ENCODE results near the gene SETBP1. TPM values are rescaled to one million over a fixed set of nuclear protein-coding genes. Genes with fewer than 3 reads are reported as not detected.

SETBP1 gene
- total RNA-seq, 1 experiment from 2014 or later = 0.05 TPM

DNA sequence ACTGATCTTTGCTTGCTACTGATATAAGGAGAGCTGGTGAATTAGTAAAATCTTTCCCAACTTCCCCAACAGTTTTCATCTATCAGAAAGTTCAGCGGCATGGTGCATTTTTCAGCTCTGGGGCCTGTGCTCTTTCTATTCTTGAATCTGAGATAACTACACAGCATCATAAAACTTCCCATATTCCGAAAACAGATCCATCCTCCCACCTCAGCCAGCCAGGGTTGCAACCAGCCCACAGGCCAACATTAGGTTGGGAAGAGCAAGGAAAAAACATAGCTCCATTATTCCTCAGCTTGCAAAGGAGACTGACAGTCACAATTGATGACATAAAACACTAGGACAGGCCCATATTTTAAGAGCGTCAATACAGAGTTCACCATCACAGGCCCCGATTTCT lies 297.2 kb downstream of the SETBP1 start:
- Histone ChIP-seq H3K27ac (ENCODE audit: low read depth, low read length) (no peak overlapping the region), H3K4me1 (ENCODE audit: control insufficient read depth in 1 of 2, insufficient read depth in 2 of 2, low read length in 2 of 2) (no peaks in the 10 kb centered on the region), H4K20me1 (ENCODE audit: insufficient read depth) (no peaks in the 10 kb centered on the region), H3K4me2 (ENCODE audit: low read length) (no peak overlapping the region), H3K36me3 (ENCODE audit: control insufficient read depth in 1 of 2, insufficient read depth in 2 of 2, low read length in 2 of 2) (no peaks in the 10 kb centered on the region), H3K9me2 (ENCODE audit: insufficient read depth) (no peaks in the 10 kb centered on the region), H3K9ac (ENCODE audit: low read length) (no peak overlapping the region), H3K79me2 (ENCODE audit: insufficient read depth, low read length) (no peaks in the 10 kb centered on the region), H2AFZ (ENCODE audit: low read depth, low read length, poor library complexity, severe bottlenecking) (no peak overlapping the region), H3K9me3 (ENCODE audit: control insufficient read depth in 1 of 2, insufficient read depth in 1 of 2, low read depth in 1 of 2, low read length in 2 of 2) (peaks cover 4 to 22% of the 10 kb centered on the region in 2 experiments; a peak in 2 of 4 replicates), H3K4me3 (replicated peaks in 1 of 2; ENCODE audit: low read depth in 1 of 2, low read length in 2 of 2) (no peak overlapping the region), H3K27me3 (ENCODE audit: insufficient read depth, low read length) (no peaks in the 10 kb centered on the region)
- ChIA-PET RAD21 (ENCODE audit: low non-redundant PET in 1 of 2, low total read pairs in 2 of 2, uncharacterized antibody in 2 of 2, unreplicated experiment in 2 of 2) (no interaction called here), POLR2A (no interaction called here), CTCF (no interaction called here)
- TF ChIP-seq FOSL1 (IDR thresholded peaks at IDR 0.05; ENCODE audit: low read depth) (no peak), POLR2A (IDR thresholded peaks at IDR 0.05; ENCODE audit: borderline replicate concordance, extremely low read depth, insufficient read depth, insufficient read length) (no peak), RAD21 (IDR thresholded peaks at IDR 0.05; ENCODE audit: low read depth) (no peak), ZNF274 (IDR thresholded peaks at IDR 0.05; ENCODE audit: low read depth, low read length) (no peak), JUND (IDR thresholded peaks at IDR 0.05) (no peak)
- TF ChIP-seq, protein P1, sequence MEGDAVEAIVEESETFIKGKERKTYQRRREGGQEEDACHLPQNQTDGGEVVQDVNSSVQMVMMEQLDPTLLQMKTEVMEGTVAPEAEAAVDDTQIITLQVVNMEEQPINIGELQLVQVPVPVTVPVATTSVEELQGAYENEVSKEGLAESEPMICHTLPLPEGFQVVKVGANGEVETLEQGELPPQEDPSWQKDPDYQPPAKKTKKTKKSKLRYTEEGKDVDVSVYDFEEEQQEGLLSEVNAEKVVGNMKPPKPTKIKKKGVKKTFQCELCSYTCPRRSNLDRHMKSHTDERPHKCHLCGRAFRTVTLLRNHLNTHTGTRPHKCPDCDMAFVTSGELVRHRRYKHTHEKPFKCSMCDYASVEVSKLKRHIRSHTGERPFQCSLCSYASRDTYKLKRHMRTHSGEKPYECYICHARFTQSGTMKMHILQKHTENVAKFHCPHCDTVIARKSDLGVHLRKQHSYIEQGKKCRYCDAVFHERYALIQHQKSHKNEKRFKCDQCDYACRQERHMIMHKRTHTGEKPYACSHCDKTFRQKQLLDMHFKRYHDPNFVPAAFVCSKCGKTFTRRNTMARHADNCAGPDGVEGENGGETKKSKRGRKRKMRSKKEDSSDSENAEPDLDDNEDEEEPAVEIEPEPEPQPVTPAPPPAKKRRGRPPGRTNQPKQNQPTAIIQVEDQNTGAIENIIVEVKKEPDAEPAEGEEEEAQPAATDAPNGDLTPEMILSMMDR (IDR thresholded peaks at IDR 0.05 in 2 of 3, conservative IDR thresholded peaks at IDR 0.05 in 1 of 3; ENCODE audit: borderline replicate concordance in 1 of 3, insufficient read depth in 1 of 3, low read depth in 2 of 3, low read length in 2 of 3) = no peak
- TF ChIP-seq, protein P2, sequence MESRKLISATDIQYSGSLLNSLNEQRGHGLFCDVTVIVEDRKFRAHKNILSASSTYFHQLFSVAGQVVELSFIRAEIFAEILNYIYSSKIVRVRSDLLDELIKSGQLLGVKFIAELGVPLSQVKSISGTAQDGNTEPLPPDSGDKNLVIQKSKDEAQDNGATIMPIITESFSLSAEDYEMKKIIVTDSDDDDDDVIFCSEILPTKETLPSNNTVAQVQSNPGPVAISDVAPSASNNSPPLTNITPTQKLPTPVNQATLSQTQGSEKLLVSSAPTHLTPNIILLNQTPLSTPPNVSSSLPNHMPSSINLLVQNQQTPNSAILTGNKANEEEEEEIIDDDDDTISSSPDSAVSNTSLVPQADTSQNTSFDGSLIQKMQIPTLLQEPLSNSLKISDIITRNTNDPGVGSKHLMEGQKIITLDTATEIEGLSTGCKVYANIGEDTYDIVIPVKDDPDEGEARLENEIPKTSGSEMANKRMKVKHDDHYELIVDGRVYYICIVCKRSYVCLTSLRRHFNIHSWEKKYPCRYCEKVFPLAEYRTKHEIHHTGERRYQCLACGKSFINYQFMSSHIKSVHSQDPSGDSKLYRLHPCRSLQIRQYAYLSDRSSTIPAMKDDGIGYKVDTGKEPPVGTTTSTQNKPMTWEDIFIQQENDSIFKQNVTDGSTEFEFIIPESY (IDR thresholded peaks at IDR 0.05; ENCODE audit: extremely low read depth, insufficient replicate concordance, low read length) = no peak
- TF ChIP-seq, protein P3, sequence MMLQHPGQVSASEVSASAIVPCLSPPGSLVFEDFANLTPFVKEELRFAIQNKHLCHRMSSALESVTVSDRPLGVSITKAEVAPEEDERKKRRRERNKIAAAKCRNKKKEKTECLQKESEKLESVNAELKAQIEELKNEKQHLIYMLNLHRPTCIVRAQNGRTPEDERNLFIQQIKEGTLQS (IDR thresholded peaks at IDR 0.05) = no peak
- no TSS peak for BruUV-seq (replicated peaks)
- intact Hi-C loops (cut with micrococcal nuclease) = no loop called here
- DNase-seq (ENCODE audit: low read depth, low spot score) (no peak), ATAC-seq (no peak)
